Vagina (tissue), 2 donors: Measurements from ENCODE around the gene CHST11. TPM values are rescaled to one million over a fixed set of nuclear protein-coding genes. Genes with fewer than 3 reads are reported as not detected.

Experiments used
- DNase-seq, 2 donors: peaks; one replicate each; pipeline ENCODE4 v3.0.0-alpha.2; 2017; ENCODE audit errors: extremely low spot score in 2 of 2
- H3K27ac ChIP-seq: fragments of 200-600 bp; sonication (generic); one replicate; pipeline ENCODE4 v1.5.1; 2019
- H3K27me3 ChIP-seq: fragments of 200-600 bp; sonication (generic); one replicate; pipeline ENCODE4 v1.5.1; 2019
- H3K36me3 ChIP-seq, 2 donors: fragments of 200-600 bp; sonication (generic); one replicate each; pipeline ENCODE4 v1.5.1; 2017 to 2019
- H3K4me1 ChIP-seq: fragments of 200-600 bp; sonication (generic); one replicate; pipeline ENCODE4 v1.5.1; 2019
- H3K4me3 ChIP-seq, 2 donors: fragments of 200-600 bp; sonication (generic); 1 replicate in 1 of 2; 2 replicates in 1 of 2; pipeline ENCODE4 v1.5.1; 2016 to 2019
- H3K9me3 ChIP-seq: fragments of 200-600 bp; sonication (generic); one replicate; pipeline ENCODE4 v1.5.1; 2019
- CTCF ChIP-seq, 3 experiments: fragments of 450-650 bp in 2 of 3; fragments of 200-600 bp in 1 of 3; sonication (generic) in 1 of 3; IDR thresholded peaks; one replicate each; pipeline ENCODE4 v1.5.1; 2017 to 2019; ENCODE audit warnings: antibody characterized with exemption in 3 of 3, mild to moderate bottlenecking in 2 of 3, moderate library complexity in 2 of 3
- POLR2A ChIP-seq, 2 donors: fragments of 450-650 bp; IDR thresholded peaks; one replicate each; pipeline ENCODE4 v1.6.1; 2017; ENCODE audit warnings: antibody characterized with exemption in 2 of 2, mild to moderate bottlenecking in 2 of 2, moderate library complexity in 2 of 2
- POLR2AphosphoS5 ChIP-seq, 2 donors: sonication (generic); formaldehyde crosslinking; IDR thresholded peaks; one replicate each; pipeline ENCODE4 v1.9.0; 2017; ENCODE audit warnings: antibody characterized with exemption in 2 of 2, mild to moderate bottlenecking in 2 of 2, low read depth in 1 of 2; ENCODE audit not compliant: insufficient read depth in 1 of 2
- intact Hi-C: fragments of 100-400 bp; cut with DNase I; formaldehyde crosslinking; loops from one replicate; pipeline ENCODE4 v1.15.1; 2023
- total RNA-seq: library from RNA; depleted of rRNA; stranded (reverse); fragments of >200 nt; gene quantifications from one replicate; pipeline ENCODE4 v1.2.3, GENCODE V29; 2016

CHST11 gene
- total RNA-seq, 1 donor from 2014 or later = 40.0 TPM

- intact Hi-C loops = loop anchor here (10.0 kb wide), 1 partner anchor 135 kb away; no protein-coding TSS in a partner anchor
- H3K4me3 ChIP-seq = no peak overlapping the region
- H3K36me3 ChIP-seq = no peaks in the 10 kb centered on the region
- no peak for TF ChIP-seq POLR2A (IDR thresholded peaks at IDR 0.05)
- TF ChIP-seq CTCF (IDR thresholded peaks at IDR 0.05) = no peak
- TF ChIP-seq POLR2AphosphoS5 (IDR thresholded peaks at IDR 0.05; ENCODE audit: insufficient read depth in 1 of 2, low read depth in 1 of 2) = no peak
- H3K27ac ChIP-seq = no peak overlapping the region
- H3K9me3 ChIP-seq = no peaks in the 10 kb centered on the region
- H3K27me3 ChIP-seq = no peaks in the 10 kb centered on the region
- H3K4me1 ChIP-seq = peaks cover 2% of the 10 kb centered on the region
- no peak for DNase-seq
Measured at GRCh38 chr12:104469523-104469922, 12.8 kb downstream of the CHST11 start.

- DNase-seq = no peak
- Histone ChIP-seq H3K27ac (no peak overlapping the region), H3K9me3 (no peaks in the 10 kb centered on the region), H3K4me1 (peaks cover 9% of the 10 kb centered on the region), H3K4me3 (no peak overlapping the region), H3K36me3 (no peaks in the 10 kb centered on the region), H3K27me3 (no peaks in the 10 kb centered on the region)
- TF ChIP-seq POLR2A (IDR thresholded peaks at IDR 0.05) (no peak), POLR2AphosphoS5 (IDR thresholded peaks at IDR 0.05; ENCODE audit: insufficient read depth in 1 of 2, low read depth in 1 of 2) (no peak), CTCF (IDR thresholded peaks at IDR 0.05) (no peak)
- intact Hi-C loops = no loop called here
Measured at GRCh38 chr12:104470521-104470920, 13.8 kb downstream of the CHST11 start.

- no peak for DNase-seq
- Histone ChIP-seq H3K4me3 (no peak overlapping the region), H3K9me3 (no peaks in the 10 kb centered on the region), H3K36me3 (no peaks in the 10 kb centered on the region), H3K27me3 (no peaks in the 10 kb centered on the region), H3K27ac (no peak overlapping the region), H3K4me1 (peaks cover 9% of the 10 kb centered on the region)
- intact Hi-C loops = no loop called here
- no peak for TF ChIP-seq CTCF (IDR thresholded peaks at IDR 0.05)
- no peak for TF ChIP-seq POLR2AphosphoS5 (IDR thresholded peaks at IDR 0.05; ENCODE audit: insufficient read depth in 1 of 2, low read depth in 1 of 2)
- no peak for TF ChIP-seq POLR2A (IDR thresholded peaks at IDR 0.05)
Measured at GRCh38 chr12:104471336-104471735, 14.6 kb downstream of the CHST11 start.

GRCh38 chr12:104472748-104473147 is 16.0 kb downstream of the CHST11 start:
- no peak overlapping the region for H3K4me3 ChIP-seq
- no peak for DNase-seq
- no peak for TF ChIP-seq POLR2AphosphoS5 (IDR thresholded peaks at IDR 0.05; ENCODE audit: insufficient read depth in 1 of 2, low read depth in 1 of 2)
- no peak for TF ChIP-seq CTCF (IDR thresholded peaks at IDR 0.05)
- no peak for TF ChIP-seq POLR2A (IDR thresholded peaks at IDR 0.05)
- intact Hi-C loops = no loop called here
- no peaks in the 10 kb centered on the region for H3K27me3 ChIP-seq
- H3K27ac ChIP-seq = no peak overlapping the region
- peaks cover 11% of the 10 kb centered on the region for H3K4me1 ChIP-seq
- no peaks in the 10 kb centered on the region for H3K9me3 ChIP-seq
- no peaks in the 10 kb centered on the region for H3K36me3 ChIP-seq

- TF ChIP-seq POLR2AphosphoS5 (IDR thresholded peaks at IDR 0.05; ENCODE audit: insufficient read depth in 1 of 2, low read depth in 1 of 2) (no peak), CTCF (IDR thresholded peaks at IDR 0.05) (no peak), POLR2A (IDR thresholded peaks at IDR 0.05) (no peak)
- intact Hi-C loops = no loop called here
- H3K27ac ChIP-seq = no peak overlapping the region
Measured at GRCh38 chr12:104473374-104473983, 16.7 kb downstream of the CHST11 start.

More at GRCh38 chr12:104473374-104473983, 16.7 kb downstream of the CHST11 start:
- H3K36me3 ChIP-seq = no peaks in the 10 kb centered on the region
- no peak for DNase-seq
- H3K27me3 ChIP-seq = no peaks in the 10 kb centered on the region
- peaks cover 13% of the 10 kb centered on the region for H3K4me1 ChIP-seq
- no peak overlapping the region for H3K4me3 ChIP-seq
- no peaks in the 10 kb centered on the region for H3K9me3 ChIP-seq
